Activated CD4-positive, CD25-positive, alpha-beta regulatory T cell treated with anti-CD3 and anti-CD28 coated beads, Interleukin-2, amount 50 U/mL, for 24 hours (primary cell): ENCODE data around the gene CCSER1.
"Not testable (repeated sequence)": the region's sequence is repeated elsewhere in the genome, so short reads cannot be mapped to it uniquely, and the experiment has no call there.

ENCODE experiments used
- ATAC-seq, 2 donors: fragments of 150-1000 bp; cut with Tn5 transposase; one replicate each; pipeline ENCODE4 v1.10.0; 2021; ENCODE audit warnings: mild to moderate bottlenecking in 1 of 2, moderate library complexity in 1 of 2

The CCSER1 gene

GRCh38 chr4:90730752-90731151 is 603.6 kb downstream of the CCSER1 start:
- ATAC-seq: no peak

DNA sequence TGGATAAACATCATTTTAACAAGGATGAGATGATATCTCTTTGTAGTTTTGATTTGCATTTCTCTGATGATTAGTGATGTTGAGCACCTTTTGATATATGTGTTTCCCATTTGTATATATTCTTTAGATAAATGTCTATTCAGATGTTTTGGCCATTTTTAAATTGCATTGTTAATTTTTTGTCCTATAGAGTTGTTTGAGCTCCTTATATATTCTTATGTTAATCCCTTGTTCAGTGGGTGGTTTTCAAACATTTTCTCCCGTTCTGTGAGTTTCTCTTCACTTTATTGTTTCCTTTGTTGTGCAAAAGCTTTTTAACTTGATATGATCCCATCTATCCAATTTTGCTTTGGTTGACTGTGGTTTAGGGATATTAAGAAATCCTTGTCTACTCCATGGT is 606.0 kb downstream of the CCSER1 start:
- ATAC-seq: no peak

DNA sequence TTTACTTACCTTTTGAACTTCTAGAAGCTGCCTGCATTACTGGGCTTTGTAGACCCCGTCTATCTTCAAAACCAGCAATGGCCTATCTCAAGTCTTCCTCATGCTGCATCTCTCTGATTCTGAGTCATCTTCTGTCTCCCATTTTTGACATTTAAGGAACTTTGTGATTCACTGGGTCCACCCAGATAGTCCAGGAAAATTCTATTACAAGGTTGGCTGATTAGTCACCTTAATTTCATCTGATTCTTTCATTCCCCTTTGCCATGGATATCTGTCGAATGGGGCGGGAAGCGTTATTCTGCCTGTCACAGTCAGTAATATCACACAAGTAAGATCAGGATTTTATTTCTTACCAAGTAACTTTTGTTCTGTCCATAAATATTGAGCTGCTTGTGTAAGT is 618.0 kb downstream of the CCSER1 start:
- ATAC-seq: no peak

DNA sequence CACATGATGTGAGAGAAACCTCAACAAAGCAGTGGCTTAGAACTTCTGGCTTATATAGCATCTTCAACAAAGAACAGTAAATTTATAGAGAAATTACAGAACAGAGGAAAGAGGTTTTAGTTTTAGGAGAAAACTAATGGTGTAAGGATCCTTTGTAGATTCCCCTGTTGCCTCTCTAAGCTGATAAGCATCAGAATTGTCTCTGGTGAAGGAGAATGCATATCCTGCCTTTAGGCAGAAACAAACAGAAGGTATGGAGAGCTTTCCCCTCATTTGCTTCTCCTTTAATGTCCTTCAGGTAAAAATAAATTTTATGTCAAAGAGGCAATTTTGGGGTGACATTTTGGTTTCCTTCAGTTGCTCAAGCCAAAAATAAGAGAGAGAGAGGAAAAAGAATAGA is 625.9 kb downstream of the CCSER1 start:
- ATAC-seq: no peak

GRCh38 chr4:90757534-90758060 is 630.4 kb downstream of the CCSER1 start:
- ATAC-seq: no peak

- ATAC-seq: no peak
Observed at GRCh38 chr4:90760059-90760458, 632.9 kb downstream of the CCSER1 start.

DNA sequence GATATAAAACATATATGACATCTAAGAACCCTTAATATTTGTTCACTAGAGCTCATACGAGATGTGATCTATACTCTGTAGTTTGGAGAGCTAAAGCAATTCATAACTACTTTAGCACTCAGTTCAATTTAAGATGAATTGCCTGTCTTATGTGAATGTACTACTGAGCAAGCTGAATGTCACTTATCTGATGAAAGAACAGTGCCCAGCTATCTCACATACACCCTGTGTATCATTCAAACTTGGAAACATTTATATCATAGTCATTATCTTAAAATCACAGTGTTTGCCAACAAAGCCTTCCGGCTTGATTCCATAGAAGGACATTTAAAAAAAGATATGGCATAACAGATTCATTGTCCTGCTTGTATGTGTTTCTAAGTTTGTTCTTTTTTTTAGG is 639.6 kb downstream of the CCSER1 start:
- ATAC-seq: no peak

DNA sequence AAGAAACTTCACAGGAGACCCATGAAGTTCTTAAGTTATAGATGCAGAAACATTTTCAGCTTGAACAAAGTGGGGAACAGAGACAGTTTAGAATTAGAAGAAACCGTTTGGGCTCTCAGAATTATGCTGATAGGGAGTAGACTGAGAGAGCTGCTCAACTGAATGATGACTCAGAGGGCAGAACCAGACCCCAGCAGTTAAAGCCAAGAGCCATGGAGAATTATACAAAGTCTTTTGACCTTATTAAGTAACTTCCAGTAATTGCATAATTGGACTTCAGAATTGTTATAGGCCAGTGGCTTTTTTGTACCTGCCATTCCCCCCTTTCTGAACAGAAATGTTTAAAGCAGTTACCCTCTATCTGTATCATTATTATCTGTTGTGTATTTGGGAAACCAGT is 642.1 kb downstream of the CCSER1 start:
- ATAC-seq: no peak

DNA sequence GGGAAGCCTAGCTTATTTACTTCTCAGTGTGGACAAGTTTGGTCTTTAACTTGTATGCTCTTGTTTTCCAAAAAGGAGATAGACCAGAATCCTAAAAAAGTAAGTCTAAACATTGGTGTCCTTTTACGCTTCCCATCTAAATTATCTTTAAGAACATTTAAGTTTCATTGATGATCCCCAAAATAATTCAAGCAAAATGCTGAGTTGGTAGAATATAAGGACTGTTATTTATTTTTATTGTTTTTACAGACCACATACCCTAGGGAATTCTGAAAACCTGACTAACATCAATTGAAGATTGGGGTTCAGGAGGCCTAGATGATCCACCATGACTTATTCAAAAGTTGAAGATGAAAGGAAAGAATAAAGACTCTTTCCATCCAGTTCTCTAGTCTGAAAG is 653.0 kb downstream of the CCSER1 start:
- no peak for ATAC-seq

GRCh38 chr4:90786602-90787001 is 659.4 kb downstream of the CCSER1 start:
- ATAC-seq: no peak

DNA sequence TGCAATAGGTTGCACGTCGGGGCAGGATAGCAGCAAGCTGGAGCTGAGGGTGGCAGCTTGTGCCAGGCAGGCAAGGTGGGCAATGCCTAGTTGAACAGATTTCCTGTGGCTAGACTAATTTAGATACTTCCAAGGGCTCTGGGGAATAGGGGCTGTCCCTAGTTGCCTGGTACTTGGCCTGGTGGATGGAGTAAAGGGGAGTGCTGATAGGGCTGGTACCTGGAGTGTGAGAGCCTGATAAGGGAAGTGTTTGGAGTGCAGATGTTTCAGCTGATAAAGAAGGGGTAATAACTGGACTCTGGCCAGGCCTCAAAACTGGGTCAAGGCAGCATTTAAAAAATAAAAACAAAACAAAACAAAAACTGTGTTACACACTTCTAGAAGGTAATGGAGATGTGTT is 665.5 kb downstream of the CCSER1 start:
- no peak for ATAC-seq

GRCh38 chr4:90798948-90799347 is 671.8 kb downstream of the CCSER1 start:
- ATAC-seq: no peak

GRCh38 chr4:90799895-90800294 is 672.7 kb downstream of the CCSER1 start:
- no peak for ATAC-seq

GRCh38 chr4:90815569-90815968 is 688.4 kb downstream of the CCSER1 start:
- ATAC-seq: no peak

DNA sequence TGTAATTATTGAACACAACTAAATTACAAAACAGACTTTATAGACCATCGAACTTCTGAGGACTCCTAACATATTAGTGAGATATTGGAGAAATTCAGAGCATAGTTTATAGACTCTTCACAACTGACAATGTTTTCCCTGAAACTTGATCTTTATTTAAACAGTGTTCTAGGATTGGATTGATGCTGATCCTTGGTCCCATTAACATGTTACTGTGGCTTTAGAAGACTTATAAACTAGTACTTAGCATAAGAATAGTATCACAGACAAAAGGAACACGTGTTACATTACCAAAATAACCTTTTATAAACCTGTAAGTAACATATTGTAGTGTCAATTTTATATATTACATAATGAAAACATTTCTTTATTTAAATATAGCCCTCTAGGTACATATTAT is 689.6 kb downstream of the CCSER1 start:
- no peak for ATAC-seq

GRCh38 chr4:90824266-90825150 is 697.3 kb downstream of the CCSER1 start:
- ATAC-seq: no peak

DNA sequence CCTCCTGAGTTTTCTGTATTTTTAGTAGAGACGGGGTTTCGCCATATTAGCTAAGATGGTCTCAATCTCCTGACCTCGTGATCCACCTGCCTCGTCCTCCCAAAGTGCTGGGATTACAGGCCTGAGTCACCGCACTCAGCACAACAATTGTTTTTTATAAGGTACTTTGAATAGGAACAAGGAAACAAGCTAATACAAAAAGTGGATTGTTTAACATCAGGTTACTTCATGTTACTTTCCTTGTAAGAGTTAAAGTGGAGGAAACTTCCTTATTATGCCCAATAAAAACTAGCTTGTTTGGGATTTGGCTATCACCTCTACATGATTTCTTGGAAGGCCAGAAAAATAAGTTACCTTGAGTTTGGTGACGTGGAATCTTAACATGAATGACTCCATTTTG is 698.7 kb downstream of the CCSER1 start:
- ATAC-seq: no peak

- no peak for ATAC-seq
Observed at GRCh38 chr4:90833706-90834105, 706.5 kb downstream of the CCSER1 start.

- ATAC-seq: no peak
Observed at GRCh38 chr4:90837241-90837640, 710.0 kb downstream of the CCSER1 start.

DNA sequence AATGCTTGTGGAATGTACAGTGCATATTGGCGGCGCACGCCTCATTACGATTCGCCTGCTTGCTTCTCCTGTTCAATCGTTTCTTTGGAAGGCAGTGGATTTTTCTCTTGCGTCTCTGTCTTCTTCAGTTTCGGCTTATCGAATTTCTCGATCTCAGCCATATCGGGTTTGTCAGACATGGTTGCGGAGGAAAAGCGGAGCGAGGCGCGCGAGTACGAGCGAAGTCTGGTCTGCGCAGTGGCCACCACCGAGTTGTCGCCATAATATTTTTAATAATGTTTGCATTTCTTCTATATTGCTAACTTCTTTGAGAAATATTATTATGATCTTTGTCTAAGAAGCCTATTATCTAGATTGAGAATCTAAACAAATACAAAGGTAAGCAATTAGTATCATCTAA is 711.7 kb downstream of the CCSER1 start:
- not testable (repeated sequence) for ATAC-seq

DNA sequence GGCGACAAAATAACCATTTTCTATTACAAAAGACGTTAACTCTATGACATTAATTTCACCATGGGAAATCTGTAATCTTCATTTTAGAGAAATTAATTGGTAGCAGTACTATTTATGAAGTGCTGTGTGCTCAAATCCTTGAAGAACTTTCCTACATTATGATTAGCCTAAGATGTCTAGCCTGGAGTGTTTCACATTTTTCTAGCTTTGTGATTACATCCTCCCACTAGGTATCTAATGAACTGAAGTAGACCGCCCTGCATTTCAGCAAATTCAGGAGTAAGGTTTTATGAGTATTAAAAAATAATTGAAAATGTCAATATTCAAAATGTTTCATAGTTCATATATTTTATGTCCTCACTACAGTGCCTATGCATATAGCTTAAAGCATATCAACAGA is 713.1 kb downstream of the CCSER1 start:
- ATAC-seq: no peak

DNA sequence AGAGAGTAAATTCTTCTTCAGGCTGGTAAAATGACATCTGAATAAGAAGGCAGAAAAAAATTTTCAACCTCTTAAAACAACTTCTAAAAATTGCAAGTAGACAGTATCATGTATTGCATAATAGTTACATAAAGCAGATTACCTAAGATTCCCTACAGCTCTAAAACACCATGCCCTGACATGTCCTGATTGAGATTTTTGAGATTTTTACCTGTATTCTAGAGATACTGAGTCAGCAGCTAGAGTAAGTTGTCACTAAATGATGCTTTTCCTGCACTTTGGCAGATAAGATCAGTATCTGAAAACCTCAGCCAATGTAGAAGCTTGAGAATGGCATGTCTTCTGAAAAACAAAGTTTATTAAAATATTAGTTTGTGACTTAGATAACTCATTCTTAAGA is 713.6 kb downstream of the CCSER1 start:
- ATAC-seq: no peak

- no peak for ATAC-seq
Observed at GRCh38 chr4:90841676-90842075, 714.5 kb downstream of the CCSER1 start.

- ATAC-seq: no peak
Observed at GRCh38 chr4:90842960-90843359, 715.8 kb downstream of the CCSER1 start.

GRCh38 chr4:90844241-90844640 is 717.0 kb downstream of the CCSER1 start:
- no peak for ATAC-seq
